Activated CD8-positive, alpha-beta T cell treated with anti-CD3 and anti-CD28 coated beads for 36 hours (primary cell): Measurements from ENCODE around the gene TBC1D22A. TPM values are rescaled to one million over a fixed set of nuclear protein-coding genes. Genes with fewer than 3 reads are reported as not detected.

Experiments
- ATAC-seq: fragments of 200-7000 bp; cut with Tn5 transposase; one replicate; pipeline ENCODE4 v1.10.0; 2021; ENCODE audit warnings: mild to moderate bottlenecking, moderate library complexity
- CTCF ChIA-PET: fragments of 350-600 bp; sonication (Branson Sonifier 250); formaldehyde crosslinking; loops from one replicate; lab custom pipeline; 2021; ENCODE audit warnings: antibody characterized with exemption; lab: Charles Lee
- POLR2A ChIA-PET: fragments of 350-600 bp; sonication (Branson Sonifier 250); formaldehyde crosslinking; loops from one replicate; lab custom pipeline; 2021; ENCODE audit warnings: antibody characterized with exemption; lab: Charles Lee
- DNase-seq: peaks from one replicate; pipeline ENCODE4 v3.0.0-alpha.2; 2020
- H3K27ac Mint-ChIP-seq: one replicate; pipeline ENCODE4 v1.8.0; 2021; ENCODE audit warnings: mild to moderate bottlenecking, mixed read lengths
- H3K27me3 Mint-ChIP-seq: one replicate; pipeline ENCODE4 v1.8.0; 2021; ENCODE audit warnings: mixed read lengths
- H3K36me3 Mint-ChIP-seq: one replicate; pipeline ENCODE4 v1.8.0; 2021; ENCODE audit warnings: low read depth, mixed read lengths
- H3K4me1 Mint-ChIP-seq: one replicate; pipeline ENCODE4 v1.8.0; 2021; ENCODE audit warnings: low read depth, mixed read lengths
- H3K4me3 Mint-ChIP-seq: one replicate; pipeline ENCODE4 v1.8.0; 2021; ENCODE audit warnings: mild to moderate bottlenecking, moderate library complexity, mixed read lengths
- H3K9me3 Mint-ChIP-seq: one replicate; pipeline ENCODE4 v1.8.0; 2021; ENCODE audit warnings: mixed read lengths
- CTCF ChIP-seq: fragments of 200-600 bp; IDR thresholded peaks from one replicate; pipeline ENCODE4 v1.8.0; 2022; ENCODE audit warnings: antibody characterized with exemption, mild to moderate bottlenecking
- intact Hi-C: fragments of 100-400 bp; cut with micrococcal nuclease; formaldehyde crosslinking; loops from one replicate; pipeline ENCODE4 v1.10.0; 2022
- total RNA-seq, 2 experiments: library from RNA; stranded (reverse); gene quantifications; one replicate each; pipeline ENCODE4 v1.2.3, GENCODE V29; 2021

The TBC1D22A gene
- total RNA-seq, 2 experiments from 2014 or later: 41.0 to 42.8 TPM

GRCh38 chr22:46738647-46739093 lies 23.8 kb upstream of the TBC1D22A start:
- ATAC-seq (no peak), DNase-seq (peak; percentile 32)
- H3K36me3 Mint-ChIP-seq: peaks cover 20% of the 10 kb centered on the region
- no peak for TF ChIP-seq CTCF
- H3K4me1 Mint-ChIP-seq: peaks cover 36% of the 10 kb centered on the region
- intact Hi-C loops: no loop called here
- H3K4me3 Mint-ChIP-seq: peak overlapping the region; percentile 77
- H3K27me3 Mint-ChIP-seq: no peaks in the 10 kb centered on the region
- H3K27ac Mint-ChIP-seq: peak overlapping the region; percentile 84
- POLR2A ChIA-PET: interaction anchor here (1.0 to 2.8 kb wide), 5 partner anchors 10 to 30 kb away, joined by 3 to 14 read pairs (median 6); partner anchors contain the start of gene TBC1D22A
- peaks cover 6% of the 10 kb centered on the region for H3K9me3 Mint-ChIP-seq
- CTCF ChIA-PET: interaction anchor here (0.7 to 3.7 kb wide), 9 partner anchors 11 to 177 kb away, joined by 3 to 16 read pairs (median 4); partner anchors contain the start of gene TBC1D22A

DNA sequence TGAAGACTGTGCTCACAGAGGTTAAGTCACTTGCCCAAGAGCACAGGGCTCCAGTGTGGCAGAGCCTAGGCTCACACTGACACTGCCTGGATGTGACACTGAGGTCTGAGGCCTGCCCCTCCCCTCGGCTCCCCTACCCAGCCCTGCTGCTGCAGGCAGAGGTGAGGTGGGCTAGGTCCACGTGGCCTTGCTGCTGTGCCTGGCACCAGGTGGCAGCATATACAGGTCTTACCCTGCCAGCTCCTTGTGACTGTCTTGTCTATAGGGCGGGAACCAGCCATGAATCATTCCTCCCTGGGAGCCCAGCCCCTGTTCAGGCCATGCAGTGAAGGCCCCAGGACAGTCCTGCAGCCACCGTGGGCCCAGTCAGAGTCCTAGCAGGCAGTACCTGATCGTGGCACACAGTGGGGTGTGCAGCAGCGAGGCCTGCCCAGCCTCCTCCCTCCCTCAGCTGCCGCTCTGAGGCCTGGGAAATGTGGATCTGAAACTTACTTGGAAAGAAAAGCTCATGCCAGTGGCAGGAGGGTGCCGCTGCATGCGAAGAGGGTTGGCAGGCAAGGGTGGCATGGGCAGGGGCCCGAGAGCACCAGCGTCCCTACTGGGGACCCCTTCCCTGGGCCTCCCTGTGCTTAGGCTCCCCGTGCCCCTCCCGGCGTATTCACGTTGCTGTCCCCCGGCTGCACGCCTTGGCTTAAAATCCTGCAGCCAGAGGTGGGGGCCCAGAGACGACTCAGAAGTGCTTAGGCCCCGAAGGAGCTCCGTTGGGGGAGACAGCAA lies 23.2 kb upstream of the TBC1D22A start:
- H3K4me3 Mint-ChIP-seq: peak overlapping the region; percentile 77
- H3K27me3 Mint-ChIP-seq: no peaks in the 10 kb centered on the region
- peak; percentile 39 for ATAC-seq
- peaks cover 6% of the 10 kb centered on the region for H3K9me3 Mint-ChIP-seq
- DNase-seq: peak; percentile 52
- ChIA-PET POLR2A (interaction anchor here (1.0 to 2.8 kb wide), 5 partner anchors 10 to 30 kb away, joined by 3 to 14 read pairs (median 6); partner anchors contain the start of gene TBC1D22A), CTCF (interaction anchor here (0.7 to 3.7 kb wide), 9 partner anchors 10 to 178 kb away, joined by 3 to 16 read pairs (median 4); no protein-coding TSS in a partner anchor)
- H3K27ac Mint-ChIP-seq: peak overlapping the region; percentile 84
- intact Hi-C loops: no loop called here
- TF ChIP-seq CTCF: no peak
- H3K36me3 Mint-ChIP-seq: peaks cover 20% of the 10 kb centered on the region
- H3K4me1 Mint-ChIP-seq: peaks cover 34% of the 10 kb centered on the region

- ATAC-seq (no peak), DNase-seq (no peak)
- Mint-ChIP-seq H3K36me3 (peaks cover 9% of the 10 kb centered on the region), H3K4me1 (peaks cover 15% of the 10 kb centered on the region), H3K9me3 (peaks cover 6% of the 10 kb centered on the region), H3K4me3 (no peak overlapping the region), H3K27me3 (no peaks in the 10 kb centered on the region), H3K27ac (no peak overlapping the region)
- ChIA-PET CTCF (interaction anchor here (0.8 to 3.7 kb wide), 4 partner anchors 9 to 62 kb away, joined by 3 to 20 read pairs (median 10); no protein-coding TSS in a partner anchor), POLR2A (interaction anchor here (0.7 to 2.8 kb wide), 3 partner anchors 8 to 169 kb away, joined by 3 to 14 read pairs (median 3); no protein-coding TSS in a partner anchor)
- TF ChIP-seq CTCF: no peak
- intact Hi-C loops: no loop called here
Measured at GRCh38 chr22:46740910-46741780, 21.3 kb upstream of the TBC1D22A start.

GRCh38 chr22:46741974-46742519 lies 20.4 kb upstream of the TBC1D22A start:
- no peaks in the 10 kb centered on the region for H3K27me3 Mint-ChIP-seq
- intact Hi-C loops: no loop called here
- DNase-seq: no peak
- peaks cover 8% of the 10 kb centered on the region for H3K4me1 Mint-ChIP-seq
- no peak overlapping the region for H3K4me3 Mint-ChIP-seq
- CTCF ChIA-PET: interaction anchor here (0.8 to 3.7 kb wide), 4 partner anchors 8 to 61 kb away, joined by 3 to 20 read pairs (median 10); no protein-coding TSS in a partner anchor
- POLR2A ChIA-PET: no interaction called here
- peaks cover 6% of the 10 kb centered on the region for H3K9me3 Mint-ChIP-seq
- no peak for TF ChIP-seq CTCF
- H3K27ac Mint-ChIP-seq: no peak overlapping the region
- peaks cover 3% of the 10 kb centered on the region for H3K36me3 Mint-ChIP-seq
- ATAC-seq: no peak
